Keratinocyte (primary cell): ENCODE results near the gene CCDC181. TPM values are rescaled to one million over a fixed set of nuclear protein-coding genes. Genes with fewer than 3 reads are reported as not detected.

Experiments
- DNase-seq: peaks from one replicate; pipeline ENCODE4 v3.0.0-alpha.2; 2011; ENCODE audit warnings: low read depth, missing footprints, low spot score
- FAIRE-seq: peaks from 2 replicates; lab custom pipeline; 2011; peaks lifted over from hg19 to GRCh38; lab: Jason Lieb, UNC
- H2AFZ ChIP-seq: 2 replicates; pipeline ENCODE4 v1.6.0; 2012; ENCODE audit warnings: low read length, control low read depth, inconsistent platforms; ENCODE audit not compliant: control insufficient read depth
- H3K27ac ChIP-seq: 2 replicates; pipeline ENCODE4 v1.5.1; 2011; ENCODE audit warnings: low read length; ENCODE audit not compliant: control insufficient read depth, insufficient read depth
- H3K27me3 ChIP-seq: 3 replicates; pipeline ENCODE4 v1.6.0; 2011; ENCODE audit warnings: low read length; ENCODE audit not compliant: control insufficient read depth, insufficient read depth; ENCODE audit errors: extremely low read depth
- H3K36me3 ChIP-seq, 2 experiments: 2 replicates in 1 of 2; 3 replicates in 1 of 2; pipeline ENCODE4 v1.5.1; 2011; ENCODE audit warnings: low read length in 2 of 2, mild to moderate bottlenecking in 1 of 2; ENCODE audit not compliant: control insufficient read depth in 2 of 2, insufficient read depth in 2 of 2; ENCODE audit errors: extremely low read depth in 1 of 2
- H3K4me1 ChIP-seq: 3 replicates; pipeline ENCODE4 v1.5.1; 2011; ENCODE audit warnings: low read length; ENCODE audit not compliant: control insufficient read depth, insufficient read depth; ENCODE audit errors: extremely low read depth
- H3K4me2 ChIP-seq: 3 replicates; pipeline ENCODE4 v1.6.0; 2011; ENCODE audit warnings: low read depth, low read length; ENCODE audit not compliant: control insufficient read depth, insufficient read depth; ENCODE audit errors: extremely low read depth
- H3K4me3 ChIP-seq, 3 experiments: fragments of 200-600 bp in 1 of 3; sonication (generic) in 1 of 3; 2 replicates in 2 of 3; 3 replicates in 1 of 3; pipeline ENCODE4 v1.5.1; 2011 to 2016; ENCODE audit warnings: low read length in 3 of 3, mild to moderate bottlenecking in 3 of 3, control low read depth in 2 of 3, inconsistent platforms in 1 of 3, low read depth in 1 of 3, mixed read lengths in 1 of 3, mixed run types in 1 of 3, moderate library complexity in 1 of 3; ENCODE audit not compliant: control insufficient read depth in 2 of 3, insufficient read depth in 2 of 3; ENCODE audit errors: extremely low read depth in 1 of 3
- H3K79me2 ChIP-seq: 2 replicates; pipeline ENCODE4 v1.6.0; 2012; ENCODE audit warnings: low read length; ENCODE audit not compliant: control insufficient read depth, insufficient read depth
- H3K9ac ChIP-seq: 3 replicates; pipeline ENCODE4 v1.6.0; 2011; ENCODE audit warnings: low read length; ENCODE audit not compliant: control insufficient read depth, insufficient read depth; ENCODE audit errors: extremely low read depth
- H3K9me1 ChIP-seq: 3 replicates; pipeline ENCODE4 v1.6.0; 2011; ENCODE audit warnings: low read length; ENCODE audit not compliant: control insufficient read depth, insufficient read depth; ENCODE audit errors: extremely low read depth
- H3K9me3 ChIP-seq: 2 replicates; pipeline ENCODE4 v1.5.1; 2012; ENCODE audit warnings: low read depth, low read length; ENCODE audit not compliant: control insufficient read depth
- H4K20me1 ChIP-seq: 3 replicates; pipeline ENCODE4 v1.6.0; 2011; ENCODE audit warnings: low read length; ENCODE audit not compliant: control insufficient read depth, insufficient read depth; ENCODE audit errors: extremely low read depth
- EZH2 ChIP-seq: IDR thresholded peaks from one replicate; pipeline ENCODE4 v1.6.1; 2012; ENCODE audit warnings: inconsistent platforms, mild to moderate bottlenecking, low read length, moderate library complexity
- dilution Hi-C: fragments of 300-500 bp; cut with MboI; formaldehyde crosslinking; loops from one replicate; pipeline ENCODE4 v1.7.0; 2020; ENCODE audit warnings: low sequenced_read_pairs; ENCODE audit not compliant: extremely low pct_ligation_motif_present
- polyA minus RNA-seq, 3 experiments: library from RNA; depleted of rRNA, polyadenylated mRNA; stranded (reverse); fragments of >200 nt; gene quantifications; 1 replicate in 1 of 3; 2 replicates in 1 of 3; 3 replicates in 1 of 3; pipeline ENCODE4 v1.2.3, GENCODE V29; 2011
- polyA plus RNA-seq, 5 experiments: library from polyadenylated mRNA; depleted of rRNA in 3 of 5; stranded (reverse) in 3 of 5; stranded (forward) in 1 of 5; unstranded in 1 of 5; fragments of >200 nt; gene quantifications; 1 replicate in 1 of 5; 2 replicates in 3 of 5; 3 replicates in 1 of 5; pipeline versions ENCODE4 v1.2.1 to v1.2.3, GENCODE V29; 2011 to 2012; ENCODE audit warnings: missing spikeins in 2 of 5, low read depth in 1 of 5, low replicate concordance in 1 of 5
- TF ChIP-seq, protein P1 (sequence below), 3 experiments: IDR thresholded peaks in 1 of 3; conservative IDR thresholded peaks in 1 of 3; optimal IDR thresholded peaks in 1 of 3; 2 replicates in 2 of 3; 3 replicates in 1 of 3; pipeline versions ENCODE3 to v1.5.1; 2011; ENCODE audit warnings: low read length in 3 of 3, mild to moderate bottlenecking in 3 of 3, moderate library complexity in 2 of 3, control low read depth in 1 of 3, inconsistent platforms in 1 of 3; ENCODE audit not compliant: insufficient read depth in 2 of 3; ENCODE audit errors: extremely low read depth in 1 of 3

CCDC181 gene
- polyA plus RNA-seq: not detected in 3 replicates
- 0.22 TPM for polyA plus RNA-seq (2011; ENCODE audit: low read depth)
- not detected in 2 replicates for polyA plus RNA-seq (2011; cell fraction: cytosol; rRNA removed)
- not detected in 2 replicates for polyA plus RNA-seq (2011; cell fraction: nucleus; rRNA removed)
- polyA plus RNA-seq (2012; ENCODE audit: low replicate concordance): 0.06 and 0.07 TPM in 2 replicates
- not detected in 3 replicates for polyA minus RNA-seq
- polyA minus RNA-seq (2011; cell fraction: cytosol; rRNA and poly(A)+ RNA removed): not detected
- polyA minus RNA-seq (2011; cell fraction: nucleus; rRNA and poly(A)+ RNA removed): 0.32 TPM in 1 of 2 replicates, not detected in the other

- Histone ChIP-seq H3K79me2 (no peaks in the 10 kb centered on the region), H4K20me1 (no peaks in the 10 kb centered on the region), H3K9ac (no peak within 1 kb of the TSS), H3K9me1 (no peaks in the 10 kb centered on the region), H3K27me3 (peaks cover 31% of the 10 kb centered on the region), H3K27ac (no peak within 1 kb of the TSS), H3K4me2 (peak within 1 kb of the TSS; percentile 61), H3K4me1 (peaks cover 2% of the 10 kb centered on the region), H3K4me3 (peak within 1 kb of the TSS in 2 of 3 experiments; percentile 53 to 54), H2AFZ (peak within 1 kb of the TSS; percentile 41), H3K36me3 (no peaks in the 10 kb centered on the region), H3K9me3 (no peaks in the 10 kb centered on the region)
- DNase-seq: no peak
- dilution Hi-C loops: no loop called here
- no peak for FAIRE-seq
- TF ChIP-seq EZH2: peak; percentile 70
- TF ChIP-seq, protein P1, sequence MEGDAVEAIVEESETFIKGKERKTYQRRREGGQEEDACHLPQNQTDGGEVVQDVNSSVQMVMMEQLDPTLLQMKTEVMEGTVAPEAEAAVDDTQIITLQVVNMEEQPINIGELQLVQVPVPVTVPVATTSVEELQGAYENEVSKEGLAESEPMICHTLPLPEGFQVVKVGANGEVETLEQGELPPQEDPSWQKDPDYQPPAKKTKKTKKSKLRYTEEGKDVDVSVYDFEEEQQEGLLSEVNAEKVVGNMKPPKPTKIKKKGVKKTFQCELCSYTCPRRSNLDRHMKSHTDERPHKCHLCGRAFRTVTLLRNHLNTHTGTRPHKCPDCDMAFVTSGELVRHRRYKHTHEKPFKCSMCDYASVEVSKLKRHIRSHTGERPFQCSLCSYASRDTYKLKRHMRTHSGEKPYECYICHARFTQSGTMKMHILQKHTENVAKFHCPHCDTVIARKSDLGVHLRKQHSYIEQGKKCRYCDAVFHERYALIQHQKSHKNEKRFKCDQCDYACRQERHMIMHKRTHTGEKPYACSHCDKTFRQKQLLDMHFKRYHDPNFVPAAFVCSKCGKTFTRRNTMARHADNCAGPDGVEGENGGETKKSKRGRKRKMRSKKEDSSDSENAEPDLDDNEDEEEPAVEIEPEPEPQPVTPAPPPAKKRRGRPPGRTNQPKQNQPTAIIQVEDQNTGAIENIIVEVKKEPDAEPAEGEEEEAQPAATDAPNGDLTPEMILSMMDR (optimal IDR thresholded peaks at IDR 0.05 in 1 of 3, IDR thresholded peaks at IDR 0.05 in 1 of 3, conservative IDR thresholded peaks at IDR 0.05 in 1 of 3; ENCODE audit: extremely low read depth in 1 of 3, insufficient read depth in 2 of 3, low read length in 3 of 3): no peak
These were observed at the start of gene CCDC181 for GRCh38 chr1:169427081-169427641. TSS of gene CCDC181 (minus strand) at chr1:169427474. CDS start at chr1:169424927, 2,547 bp downstream.

- Histone ChIP-seq H3K9me3 (no peaks in the 10 kb centered on the region), H3K4me1 (no peaks in the 10 kb centered on the region), H3K9ac (no peak overlapping the region), H4K20me1 (no peaks in the 10 kb centered on the region), H3K27me3 (no peaks in the 10 kb centered on the region), H3K27ac (no peak overlapping the region), H3K4me3 (no peak overlapping the region), H3K79me2 (peaks cover 5% of the 10 kb centered on the region), H3K4me2 (no peak overlapping the region), H3K9me1 (no peaks in the 10 kb centered on the region), H2AFZ (no peak overlapping the region), H3K36me3 (no peaks in the 10 kb centered on the region)
- dilution Hi-C loops: no loop called here
- DNase-seq (no peak), FAIRE-seq (no peak)
- TF ChIP-seq, protein P1 (optimal IDR thresholded peaks at IDR 0.05 in 1 of 3, IDR thresholded peaks at IDR 0.05 in 1 of 3, conservative IDR thresholded peaks at IDR 0.05 in 1 of 3; ENCODE audit: extremely low read depth in 1 of 3, insufficient read depth in 2 of 3, low read length in 3 of 3): no peak
- TF ChIP-seq EZH2: no peak
These were observed 48.6 kb upstream of the CCDC181 start for GRCh38 chr1:169475806-169476387.
